Erythroblast (primary cell): Measurements from ENCODE around the gene ASIC4.

Experiments
- GATA1 ChIP-seq: IDR thresholded peaks from 2 replicates; pipeline ENCODE4 v1.6.1; 2011; ENCODE audit warnings: low read depth, mild to moderate bottlenecking, control low read depth, low read length, moderate library complexity
- POLR2A ChIP-seq: IDR thresholded peaks from 2 replicates; pipeline ENCODE4 v1.6.1; 2011; ENCODE audit warnings: mild to moderate bottlenecking, low read length

DNA sequence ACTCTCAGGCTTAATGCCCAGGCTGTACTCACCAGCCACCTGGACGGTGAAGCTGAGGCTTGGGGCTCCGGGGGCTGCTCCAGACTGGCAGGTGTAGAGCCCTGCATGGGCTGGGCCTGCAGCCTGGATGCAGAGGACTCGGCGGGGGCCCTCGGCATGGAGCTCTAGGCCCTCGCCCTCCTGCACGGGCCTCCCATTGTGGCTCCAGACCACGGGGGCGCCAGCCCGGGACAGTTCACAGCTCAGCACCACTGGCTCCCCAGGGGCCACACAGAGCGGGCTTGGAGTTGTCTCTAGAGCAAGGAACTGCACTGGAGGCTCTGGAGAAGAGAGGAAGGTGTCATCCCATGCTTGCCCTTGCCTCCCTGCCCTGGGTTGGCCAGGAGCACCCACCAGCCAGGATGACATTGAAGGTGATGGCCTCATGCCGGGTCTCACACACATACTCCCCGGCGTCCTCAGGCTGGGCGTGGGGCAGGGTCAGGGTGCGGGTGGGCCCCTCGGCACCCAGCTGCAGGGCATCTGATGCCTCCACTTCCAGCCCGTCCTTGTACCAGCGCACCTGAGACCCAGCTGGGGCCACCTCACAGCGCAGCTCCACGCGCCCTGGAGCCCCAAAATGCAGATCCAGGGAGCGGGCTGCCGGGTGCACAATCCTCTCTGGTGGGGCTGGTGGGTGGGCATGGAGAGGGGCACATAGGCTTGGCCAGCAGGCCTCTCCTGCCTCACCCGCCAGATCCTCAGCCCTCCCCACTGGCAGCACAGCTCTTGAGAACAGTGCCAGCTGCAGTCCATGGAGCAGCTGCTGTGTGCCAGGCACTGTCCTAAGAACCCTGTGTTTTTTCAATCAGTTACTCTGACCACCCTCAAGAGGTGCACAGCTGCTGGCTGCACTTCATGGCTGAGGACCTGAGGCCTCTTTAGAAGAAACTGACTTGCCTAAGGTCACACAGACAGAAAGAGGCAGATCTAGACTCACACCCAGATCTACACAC lies 43.8 kb downstream of the ASIC4 start:
- TF ChIP-seq POLR2A: no peak
- TF ChIP-seq GATA1: no peak
